Measurements from ENCODE around the gene PTPRN2. TPM values are rescaled to one million over a fixed set of nuclear protein-coding genes. Genes with fewer than 3 reads are reported as not detected.

PTPRN2 gene
- total and polyA plus RNA-seq, 2 donors from 2014 or later: 4.8 to 6.2 TPM

DNA sequence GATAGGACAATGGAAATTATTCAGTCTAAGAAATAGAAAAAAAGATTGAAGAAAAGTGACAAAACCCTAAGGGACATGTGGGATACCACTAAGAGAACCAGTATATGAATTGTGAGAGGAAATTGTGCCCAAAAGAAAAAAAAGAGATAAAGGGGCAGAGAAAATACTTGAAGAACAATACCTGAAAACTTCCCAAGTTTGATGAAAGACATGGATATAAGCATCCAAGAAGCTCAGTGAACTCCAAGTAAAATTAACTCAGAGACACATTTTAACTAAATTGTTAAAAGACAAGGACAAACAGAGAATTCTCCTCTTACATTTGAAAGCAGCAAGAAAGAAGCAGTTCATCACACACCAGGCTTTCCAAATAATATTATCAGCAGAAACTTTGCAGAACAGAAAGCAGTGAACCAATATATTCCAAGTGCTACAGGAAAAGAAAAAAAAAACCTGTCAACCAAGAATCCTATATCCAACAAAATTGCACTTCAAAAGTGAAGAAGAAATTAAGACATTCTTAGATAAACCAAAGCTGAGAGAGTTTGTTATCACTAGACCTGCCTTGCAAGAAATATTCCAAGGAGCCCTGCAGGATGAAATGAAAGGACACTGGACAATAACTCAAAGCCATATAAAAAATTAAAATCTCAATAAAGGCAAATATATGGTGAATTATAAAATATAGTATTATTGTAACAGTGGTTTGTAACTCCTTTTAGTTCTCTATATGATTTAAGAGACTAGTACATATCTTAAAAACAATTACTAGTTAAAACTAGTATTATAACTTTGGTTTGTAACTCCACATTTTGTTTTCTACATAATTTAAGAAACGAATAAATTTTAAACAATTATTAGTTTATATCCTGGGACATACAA is 470.0 kb downstream of the PTPRN2 start:
- TF ChIP-seq, protein P1, sequence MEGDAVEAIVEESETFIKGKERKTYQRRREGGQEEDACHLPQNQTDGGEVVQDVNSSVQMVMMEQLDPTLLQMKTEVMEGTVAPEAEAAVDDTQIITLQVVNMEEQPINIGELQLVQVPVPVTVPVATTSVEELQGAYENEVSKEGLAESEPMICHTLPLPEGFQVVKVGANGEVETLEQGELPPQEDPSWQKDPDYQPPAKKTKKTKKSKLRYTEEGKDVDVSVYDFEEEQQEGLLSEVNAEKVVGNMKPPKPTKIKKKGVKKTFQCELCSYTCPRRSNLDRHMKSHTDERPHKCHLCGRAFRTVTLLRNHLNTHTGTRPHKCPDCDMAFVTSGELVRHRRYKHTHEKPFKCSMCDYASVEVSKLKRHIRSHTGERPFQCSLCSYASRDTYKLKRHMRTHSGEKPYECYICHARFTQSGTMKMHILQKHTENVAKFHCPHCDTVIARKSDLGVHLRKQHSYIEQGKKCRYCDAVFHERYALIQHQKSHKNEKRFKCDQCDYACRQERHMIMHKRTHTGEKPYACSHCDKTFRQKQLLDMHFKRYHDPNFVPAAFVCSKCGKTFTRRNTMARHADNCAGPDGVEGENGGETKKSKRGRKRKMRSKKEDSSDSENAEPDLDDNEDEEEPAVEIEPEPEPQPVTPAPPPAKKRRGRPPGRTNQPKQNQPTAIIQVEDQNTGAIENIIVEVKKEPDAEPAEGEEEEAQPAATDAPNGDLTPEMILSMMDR (IDR thresholded peaks at IDR 0.05; ENCODE audit: borderline replicate concordance, extremely low read depth, insufficient read depth): no peak
- Histone ChIP-seq H3K36me3 (ENCODE audit: control insufficient read depth in 2 of 3, insufficient read depth in 3 of 3, low read length in 3 of 3) (no peaks in the 10 kb centered on the region), H3K4me3 (ENCODE audit: low read length in 3 of 3) (no peak overlapping the region), H3K27me3 (ENCODE audit: control insufficient read depth, insufficient read depth, low read length) (no peaks in the 10 kb centered on the region), H3K9ac (ENCODE audit: low read length in 3 of 3) (no peak overlapping the region), H3K9me3 (ENCODE audit: control insufficient read depth in 2 of 3, insufficient read depth in 1 of 3, low read length in 3 of 3) (peaks cover 0 to 24% (median 6%) of the 10 kb centered on the region in 3 donors), H3K27ac (ENCODE audit: low read depth in 2 of 2, low read length in 2 of 2) (no peak overlapping the region), H3K4me1 (ENCODE audit: control insufficient read depth in 2 of 3, insufficient read depth in 2 of 3, low read depth in 1 of 3, low read length in 3 of 3) (no peaks in the 10 kb centered on the region)
- peak; percentile 57 for FAIRE-seq
- intact Hi-C loops (cut with DNase I): no loop called here
- DNase-seq: no peak

DNA sequence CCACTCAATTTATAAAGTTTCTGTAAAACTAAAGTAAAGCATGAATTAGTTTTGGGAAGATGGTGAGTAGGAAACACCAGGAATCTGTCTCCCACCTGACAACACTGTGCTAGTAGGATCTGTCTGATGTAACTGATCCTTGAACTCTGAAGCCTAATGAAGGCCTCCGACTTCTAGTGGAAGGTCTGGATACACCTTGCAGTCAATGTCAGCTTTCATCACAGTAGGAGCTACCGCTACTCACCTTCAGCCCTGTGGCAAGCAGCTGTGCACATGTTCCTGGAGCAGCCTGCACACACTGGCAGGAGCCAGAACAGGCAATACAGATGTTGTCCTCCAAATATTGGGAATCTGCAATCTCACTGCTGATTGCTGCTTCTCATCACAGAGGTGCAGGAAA is 471.4 kb downstream of the PTPRN2 start:
- H3K27ac ChIP-seq (ENCODE audit: low read depth in 2 of 2, low read length in 2 of 2): no peak overlapping the region
- intact Hi-C loops (cut with DNase I): no loop called here
- H3K27me3 ChIP-seq (ENCODE audit: control insufficient read depth, insufficient read depth, low read length): no peaks in the 10 kb centered on the region
- TF ChIP-seq, protein P1 (IDR thresholded peaks at IDR 0.05; ENCODE audit: borderline replicate concordance, extremely low read depth, insufficient read depth): no peak
- FAIRE-seq (no peak), DNase-seq (no peak)
- no peaks in the 10 kb centered on the region for H3K4me1 ChIP-seq (ENCODE audit: control insufficient read depth in 2 of 3, insufficient read depth in 2 of 3, low read depth in 1 of 3, low read length in 3 of 3)
- no peak overlapping the region for H3K4me3 ChIP-seq (ENCODE audit: low read length in 3 of 3)
- H3K9ac ChIP-seq (ENCODE audit: low read length in 3 of 3): no peak overlapping the region
- peaks cover 0 to 24% (median 6%) of the 10 kb centered on the region in 3 donors for H3K9me3 ChIP-seq (ENCODE audit: control insufficient read depth in 2 of 3, insufficient read depth in 1 of 3, low read length in 3 of 3)
- H3K36me3 ChIP-seq (ENCODE audit: control insufficient read depth in 2 of 3, insufficient read depth in 3 of 3, low read length in 3 of 3): no peaks in the 10 kb centered on the region

DNA sequence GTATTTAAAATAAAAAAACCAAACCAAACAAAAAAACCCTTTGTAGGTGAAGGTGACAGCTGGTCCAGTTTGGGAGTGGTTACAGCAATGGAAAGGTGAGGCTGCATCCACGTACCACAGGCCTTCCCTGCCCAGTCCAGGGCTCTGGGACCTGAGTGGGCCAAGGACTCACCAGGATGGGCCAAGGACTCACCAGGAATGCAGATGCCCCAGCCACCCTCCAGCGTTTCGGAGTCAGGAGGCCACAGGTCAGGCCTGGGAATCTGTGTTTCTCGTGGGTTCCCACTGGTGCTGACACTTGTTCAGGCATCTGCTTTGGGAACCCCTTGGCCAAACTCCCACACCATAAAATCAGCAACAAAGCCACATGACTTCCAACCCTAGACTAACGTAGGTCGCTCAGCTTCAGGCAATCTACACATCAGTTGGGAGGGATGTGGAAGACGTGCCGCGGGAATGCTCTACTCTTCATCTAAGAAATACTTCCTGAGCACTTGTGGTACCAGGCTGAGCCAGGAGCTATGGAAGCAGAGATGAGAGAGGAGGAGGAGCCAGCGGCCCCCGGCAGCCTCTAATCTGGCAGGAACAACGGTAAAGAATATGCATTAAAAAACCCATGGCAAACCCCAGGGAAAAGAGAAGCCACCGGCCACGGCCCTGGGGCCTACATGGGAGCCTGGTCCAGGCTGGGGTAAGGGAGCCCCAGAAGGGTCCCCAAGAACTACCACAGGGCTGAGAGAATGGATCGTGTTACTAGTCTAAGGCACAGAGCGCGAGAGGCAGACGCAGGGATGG is 473.4 kb downstream of the PTPRN2 start:
- Histone ChIP-seq H3K27ac (ENCODE audit: low read depth in 2 of 2, low read length in 2 of 2) (no peak overlapping the region), H3K36me3 (ENCODE audit: control insufficient read depth in 2 of 3, insufficient read depth in 3 of 3, low read length in 3 of 3) (no peaks in the 10 kb centered on the region), H3K4me1 (ENCODE audit: control insufficient read depth in 2 of 3, insufficient read depth in 2 of 3, low read depth in 1 of 3, low read length in 3 of 3) (no peaks in the 10 kb centered on the region), H3K9ac (ENCODE audit: low read length in 3 of 3) (no peak overlapping the region), H3K27me3 (ENCODE audit: control insufficient read depth, insufficient read depth, low read length) (no peaks in the 10 kb centered on the region), H3K9me3 (ENCODE audit: control insufficient read depth in 2 of 3, insufficient read depth in 1 of 3, low read length in 3 of 3) (peaks cover 0 to 24% (median 6%) of the 10 kb centered on the region in 3 donors), H3K4me3 (ENCODE audit: low read length in 3 of 3) (no peak overlapping the region)
- FAIRE-seq (no peak), DNase-seq (no peak)
- intact Hi-C loops (cut with DNase I): no loop called here
- TF ChIP-seq, protein P1 (IDR thresholded peaks at IDR 0.05; ENCODE audit: borderline replicate concordance, extremely low read depth, insufficient read depth): no peak

All from kidney (tissue), 14 donors.